Ovary (tissue), 3 donors: Measurements from ENCODE around the gene LRRC46.

ENCODE experiments used
- CTCF ChIP-seq, 3 donors: fragments of 450-650 bp in 2 of 3; fragments of 200-600 bp in 1 of 3; IDR thresholded peaks; one replicate each; pipeline versions ENCODE4 v1.5.1 to v1.8.0; 2016 to 2022; ENCODE audit warnings: antibody characterized with exemption in 3 of 3, mild to moderate bottlenecking in 1 of 3
- POLR2A ChIP-seq: fragments of 450-650 bp; IDR thresholded peaks from one replicate; pipeline ENCODE4 v1.6.1; 2017; ENCODE audit warnings: antibody characterized with exemption, mild to moderate bottlenecking, moderate library complexity
- donor health status: DM: no; HTN: no; CAD: no.

- TF ChIP-seq CTCF (IDR thresholded peaks at IDR 0.05) (no peak), POLR2A (no peak)
Measured at GRCh38 chr17:47845716-47846075, 14.2 kb downstream of the LRRC46 start.
